ENCODE measurements around the gene SARM1. TPM values are rescaled to one million over a fixed set of nuclear protein-coding genes. Genes with fewer than 3 reads are reported as not detected.

Gene SARM1
- total and polyA plus RNA-seq, 2 donors (not counting 3 experiments of a cell fraction or from before 2014, with no cell fraction given): 5.6 to 7.0 TPM

- H2AFZ ChIP-seq (ENCODE audit: low read depth, low read length): no peak overlapping the region
- intact Hi-C loops (cut with micrococcal nuclease) (no loop called here), dilution Hi-C loops (cut with MboI; ENCODE audit: extremely low pct_ligation_motif_present, low sequenced_read_pairs) (no loop called here)
- no TSS peak for BruUV-seq (replicated peaks)
- FAIRE-seq (no peak), DNase-seq (ENCODE audit: low read depth, low spot score) (no peak)
- ChIA-PET POLR2A (no interaction called here), CTCF (interaction anchor here (1.4 kb wide), 1 partner anchor 37 kb away, joined by 4 read pairs; no protein-coding TSS in a partner anchor)
- H3K27ac ChIP-seq (ENCODE audit: insufficient read depth, low read depth, low read length): no peak overlapping the region
- no peak overlapping the region for H3K9ac ChIP-seq (replicated peaks; ENCODE audit: extremely low read depth, insufficient read depth, low read length)
- no peaks in the 10 kb centered on the region for H4K20me1 ChIP-seq (replicated peaks; ENCODE audit: control insufficient read depth, extremely low read depth, insufficient read depth, low read length)
- H3K79me2 ChIP-seq (ENCODE audit: control insufficient read depth, insufficient read depth, low read length): no peaks in the 10 kb centered on the region
- no peaks in the 10 kb centered on the region for H3K27me3 ChIP-seq (ENCODE audit: control insufficient read depth in 2 of 2, insufficient read depth in 2 of 2, low read length in 2 of 2)
- H3K36me3 ChIP-seq (ENCODE audit: control insufficient read depth in 2 of 2, extremely low read depth in 1 of 2, insufficient read depth in 2 of 2, low read length in 2 of 2): no peaks in the 10 kb centered on the region
- no peak overlapping the region for H3K4me2 ChIP-seq (ENCODE audit: insufficient read depth, low read length)
- TF ChIP-seq JUN (IDR thresholded peaks at IDR 0.05; ENCODE audit: borderline replicate concordance, insufficient read depth, insufficient read length, low read depth) (no peak), POLR2A (IDR thresholded peaks at IDR 0.05; ENCODE audit: low read depth, low read length) (no peak)
- H3K9me1 ChIP-seq (replicated peaks; ENCODE audit: control insufficient read depth, extremely low read depth, insufficient read depth, low read length): no peaks in the 10 kb centered on the region
- H3K4me1 ChIP-seq (ENCODE audit: control insufficient read depth, extremely low read depth, insufficient read depth, low read length): no peaks in the 10 kb centered on the region
- H3K4me3 ChIP-seq (replicated peaks in 1 of 3; ENCODE audit: insufficient read depth in 1 of 3, low read depth in 1 of 3, low read length in 3 of 3): no peak overlapping the region
- no peaks in the 10 kb centered on the region for H3K9me3 ChIP-seq (replicated peaks; ENCODE audit: control insufficient read depth, insufficient read depth, low read length)
Measured at GRCh38 chr17:28421787-28422305, 50.4 kb downstream of the SARM1 start.

GRCh38 chr17:28425206-28425605, 53.7 kb downstream of the SARM1 start:
- Histone ChIP-seq H3K9ac (replicated peaks; ENCODE audit: extremely low read depth, insufficient read depth, low read length) (no peak overlapping the region), H4K20me1 (replicated peaks; ENCODE audit: control insufficient read depth, extremely low read depth, insufficient read depth, low read length) (no peaks in the 10 kb centered on the region), H3K27me3 (ENCODE audit: control insufficient read depth in 2 of 2, insufficient read depth in 2 of 2, low read length in 2 of 2) (no peaks in the 10 kb centered on the region), H3K9me3 (replicated peaks; ENCODE audit: control insufficient read depth, insufficient read depth, low read length) (no peaks in the 10 kb centered on the region), H3K4me1 (ENCODE audit: control insufficient read depth, extremely low read depth, insufficient read depth, low read length) (no peaks in the 10 kb centered on the region), H3K4me3 (replicated peaks in 1 of 3; ENCODE audit: insufficient read depth in 1 of 3, low read depth in 1 of 3, low read length in 3 of 3) (no peak overlapping the region), H3K9me1 (replicated peaks; ENCODE audit: control insufficient read depth, extremely low read depth, insufficient read depth, low read length) (no peaks in the 10 kb centered on the region), H2AFZ (ENCODE audit: low read depth, low read length) (no peak overlapping the region), H3K79me2 (ENCODE audit: control insufficient read depth, insufficient read depth, low read length) (no peaks in the 10 kb centered on the region), H3K27ac (ENCODE audit: insufficient read depth, low read depth, low read length) (no peak overlapping the region), H3K4me2 (ENCODE audit: insufficient read depth, low read length) (no peak overlapping the region), H3K36me3 (ENCODE audit: control insufficient read depth in 2 of 2, extremely low read depth in 1 of 2, insufficient read depth in 2 of 2, low read length in 2 of 2) (no peaks in the 10 kb centered on the region)
- TF ChIP-seq POLR2AphosphoS5 (IDR thresholded peaks at IDR 0.05; ENCODE audit: insufficient read depth, low read depth, low read length) (no peak), MYC (IDR thresholded peaks at IDR 0.05; ENCODE audit: low read depth, low read length) (no peak), EZH2 (IDR thresholded peaks at IDR 0.05; ENCODE audit: borderline replicate concordance, low read depth, low read length, severe bottlenecking) (no peak), POLR2A (IDR thresholded peaks at IDR 0.05; ENCODE audit: low read depth, low read length) (no peak)
- FAIRE-seq: no peak
- DNase-seq (ENCODE audit: low read depth, low spot score): no peak
- CTCF ChIA-PET: interaction anchor here (2.3 kb wide), 1 partner anchor 9 kb away, joined by 10 read pairs; no protein-coding TSS in a partner anchor
- dilution Hi-C loops (cut with MboI; ENCODE audit: extremely low pct_ligation_motif_present, low sequenced_read_pairs): no loop called here
- POLR2A ChIA-PET: interaction anchor here (0.7 kb wide), 2 partner anchors 45 to 52 kb away, joined by 3 to 6 read pairs; no protein-coding TSS in a partner anchor
- no TSS peak for BruUV-seq (replicated peaks)
- intact Hi-C loops (cut with micrococcal nuclease): no loop called here
